Endodermal cell (in vitro differentiated cells): ENCODE data around the gene SOX10. TPM values are rescaled to one million over a fixed set of nuclear protein-coding genes. Genes with fewer than 3 reads are reported as not detected.

Source experiments
- DNase-seq: peaks from one replicate; pipeline ENCODE4 v3.0.0-alpha.2; 2017
- H3K27ac ChIP-seq: 2 replicates; pipeline ENCODE4 v1.5.1; 2013; ENCODE audit warnings: mild to moderate bottlenecking, low read depth, low read length, moderate library complexity
- H3K27me3 ChIP-seq: 2 replicates; pipeline ENCODE4 v1.6.1; 2013; ENCODE audit warnings: mild to moderate bottlenecking, low read length, moderate library complexity; ENCODE audit not compliant: insufficient read depth, control insufficient read depth, poor library complexity, severe bottlenecking
- H3K36me3 ChIP-seq: 2 replicates; pipeline ENCODE4 v1.7.0; 2013; ENCODE audit warnings: mild to moderate bottlenecking, low read length, moderate library complexity; ENCODE audit not compliant: control insufficient read depth, insufficient read depth
- H3K4me1 ChIP-seq: one replicate; pipeline ENCODE4 v1.7.0; 2013; ENCODE audit warnings: low read length; ENCODE audit not compliant: control insufficient read depth, insufficient read depth
- H3K4me3 ChIP-seq: 2 replicates; pipeline ENCODE4 v1.5.1; 2013; ENCODE audit warnings: mild to moderate bottlenecking, low read length, moderate library complexity
- H3K9ac ChIP-seq: 2 replicates; pipeline ENCODE4 v1.6.1; 2013; ENCODE audit warnings: mild to moderate bottlenecking, low read length, moderate library complexity; ENCODE audit not compliant: poor library complexity, severe bottlenecking; ENCODE audit errors: extremely low read depth
- H3K9me3 ChIP-seq: 2 replicates; pipeline ENCODE4 v1.6.1; 2013; ENCODE audit warnings: mild to moderate bottlenecking, low read length, moderate library complexity; ENCODE audit not compliant: control insufficient read depth
- H3K27ac Mint-ChIP-seq: 2 replicates; pipeline ENCODE4 v1.8.0; 2020; ENCODE audit warnings: mixed read lengths
- H3K27me3 Mint-ChIP-seq: 2 replicates; pipeline ENCODE4 v1.8.0; 2021; ENCODE audit warnings: mild to moderate bottlenecking, mixed read lengths; ENCODE audit not compliant: insufficient read depth
- H3K36me3 Mint-ChIP-seq: 2 replicates; pipeline ENCODE4 v1.8.0; 2020; ENCODE audit warnings: low read depth, mixed read lengths
- H3K4me1 Mint-ChIP-seq: 2 replicates; pipeline ENCODE4 v1.8.0; 2020; ENCODE audit warnings: mixed read lengths
- H3K4me3 Mint-ChIP-seq: 2 replicates; pipeline ENCODE4 v1.8.0; 2020; ENCODE audit warnings: mild to moderate bottlenecking, moderate library complexity, mixed read lengths
- H3K9me3 Mint-ChIP-seq: 2 replicates; pipeline ENCODE4 v1.8.0; 2020; ENCODE audit warnings: mild to moderate bottlenecking, mixed read lengths
- WGBS, 2 experiments: methylation state at CpG; one replicate each; pipeline versions ENCODE4 v1.1.5 to v1.1.7; 2013; ENCODE audit warnings: missing lambda C conversion rate in 2 of 2, mixed read lengths in 1 of 2; ENCODE audit not compliant: insufficient coverage in 1 of 2, insufficient read length in 1 of 2; 5-methylcytosine and 5-hydroxymethylcytosine counted together
- total RNA-seq, 2 donors: library from RNA; stranded (reverse); fragmentation: NEBNext Ultra II Directional in 1 of 2; extraction: Animal tissue kit (Norgen Biotek cat#: 25700) in 1 of 2; gene quantifications; 2 replicates in 1 of 2; 3 replicates in 1 of 2; pipeline ENCODE4 v1.2.1, GENCODE V29; 2021
- TF ChIP-seq, protein P1 (sequence below): fragments of 200-600 bp; sonication (generic); conservative IDR thresholded peaks from 2 replicates; pipeline ENCODE4 v1.5.0; 2021; ENCODE audit warnings: antibody characterized with exemption, mild to moderate bottlenecking

The SOX10 gene
- total RNA-seq, 2 donors from 2014 or later = 11.2 to 13.4 TPM

DNA sequence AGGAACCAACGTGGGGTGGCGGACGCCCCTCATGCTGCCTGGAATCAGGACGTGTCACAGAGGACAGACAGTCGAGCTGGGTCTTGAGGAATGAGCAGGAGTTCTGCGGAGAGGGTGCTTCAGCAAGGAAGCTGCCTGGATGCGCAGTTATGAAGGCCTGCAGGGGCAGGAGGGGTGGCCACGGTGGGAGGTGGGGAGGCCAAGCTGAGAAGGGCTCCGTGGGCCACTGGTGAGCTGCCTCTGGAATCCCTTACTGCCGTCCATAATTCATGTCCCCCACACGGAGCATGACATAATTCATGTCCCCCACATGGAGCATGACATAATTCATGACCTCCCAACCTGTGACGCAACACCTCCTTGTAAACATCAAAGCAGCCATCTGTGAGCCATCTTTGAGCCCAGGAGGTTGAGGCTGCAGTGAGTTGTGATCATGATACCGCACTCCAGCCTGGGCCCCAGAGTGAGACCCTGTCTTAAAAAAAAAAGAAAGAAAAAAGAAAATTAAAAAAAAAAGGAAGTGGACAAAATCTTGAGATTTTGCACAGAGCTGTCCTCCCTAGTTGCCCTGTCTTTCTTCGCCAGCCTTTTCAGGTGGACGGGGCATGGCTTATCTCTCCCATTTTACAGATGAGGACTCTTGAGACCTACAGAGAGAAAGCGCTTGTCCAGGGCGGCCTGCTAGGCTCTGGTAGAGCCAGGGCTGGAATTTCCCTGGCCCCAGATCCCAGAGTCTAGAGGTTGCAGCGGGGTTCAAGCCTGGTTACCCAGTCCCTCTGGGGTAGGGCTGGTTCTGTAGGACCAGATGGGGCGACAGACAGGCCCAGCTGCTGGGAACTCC, 48.5 kb upstream of the SOX10 start:
- Histone ChIP-seq H3K36me3 (no peaks in the 10 kb centered on the region), H3K9me3 (no peaks in the 10 kb centered on the region), H3K4me3 (no peak overlapping the region), H3K4me1 (no peaks in the 10 kb centered on the region), H3K9ac (no peak overlapping the region), H3K27me3 (no peaks in the 10 kb centered on the region), H3K27ac (no peak overlapping the region)
- Mint-ChIP-seq H3K27me3 (peaks cover 2% of the 10 kb centered on the region), H3K4me1 (peaks cover 24% of the 10 kb centered on the region), H3K36me3 (no peaks in the 10 kb centered on the region), H3K4me3 (no peak overlapping the region), H3K27ac (no peak overlapping the region), H3K9me3 (peaks cover 3% of the 10 kb centered on the region)
- DNase-seq = no peak
- TF ChIP-seq, protein P1, sequence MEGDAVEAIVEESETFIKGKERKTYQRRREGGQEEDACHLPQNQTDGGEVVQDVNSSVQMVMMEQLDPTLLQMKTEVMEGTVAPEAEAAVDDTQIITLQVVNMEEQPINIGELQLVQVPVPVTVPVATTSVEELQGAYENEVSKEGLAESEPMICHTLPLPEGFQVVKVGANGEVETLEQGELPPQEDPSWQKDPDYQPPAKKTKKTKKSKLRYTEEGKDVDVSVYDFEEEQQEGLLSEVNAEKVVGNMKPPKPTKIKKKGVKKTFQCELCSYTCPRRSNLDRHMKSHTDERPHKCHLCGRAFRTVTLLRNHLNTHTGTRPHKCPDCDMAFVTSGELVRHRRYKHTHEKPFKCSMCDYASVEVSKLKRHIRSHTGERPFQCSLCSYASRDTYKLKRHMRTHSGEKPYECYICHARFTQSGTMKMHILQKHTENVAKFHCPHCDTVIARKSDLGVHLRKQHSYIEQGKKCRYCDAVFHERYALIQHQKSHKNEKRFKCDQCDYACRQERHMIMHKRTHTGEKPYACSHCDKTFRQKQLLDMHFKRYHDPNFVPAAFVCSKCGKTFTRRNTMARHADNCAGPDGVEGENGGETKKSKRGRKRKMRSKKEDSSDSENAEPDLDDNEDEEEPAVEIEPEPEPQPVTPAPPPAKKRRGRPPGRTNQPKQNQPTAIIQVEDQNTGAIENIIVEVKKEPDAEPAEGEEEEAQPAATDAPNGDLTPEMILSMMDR = no peak
- WGBS, 2 experiments = 95 to 98% methylated on average over 16 to 19 of the region's 19 CpGs

DNA sequence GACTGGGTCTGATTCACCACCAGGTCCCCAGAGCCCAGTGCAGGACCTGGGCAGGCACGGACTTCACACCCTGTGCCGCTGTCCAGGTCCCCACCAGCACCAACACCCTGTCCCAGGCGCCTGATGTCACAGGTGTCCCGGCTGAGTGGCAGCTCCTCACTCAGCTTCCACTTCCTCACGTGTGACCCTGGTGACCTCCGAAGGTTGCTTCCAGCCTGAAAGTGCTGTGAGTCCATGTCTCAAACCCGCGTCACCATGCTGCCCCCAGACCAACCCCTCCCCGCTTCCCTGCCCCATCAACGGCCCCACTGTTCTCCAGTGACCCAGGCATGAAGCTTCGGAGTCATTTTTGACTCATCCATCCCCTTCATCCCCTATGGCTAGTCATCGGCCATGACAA, 47.1 kb upstream of the SOX10 start:
- 91 to 93% methylated on average over 11 to 12 of the region's 12 CpGs for WGBS, 2 experiments
- Histone ChIP-seq H3K9ac (no peak overlapping the region), H3K27me3 (no peaks in the 10 kb centered on the region), H3K27ac (no peak overlapping the region), H3K4me1 (no peaks in the 10 kb centered on the region), H3K36me3 (no peaks in the 10 kb centered on the region), H3K9me3 (no peaks in the 10 kb centered on the region), H3K4me3 (no peak overlapping the region)
- DNase-seq = peak; percentile 38
- no peak overlapping the region for H3K4me3 Mint-ChIP-seq
- TF ChIP-seq, protein P1 = no peak
- H3K27ac Mint-ChIP-seq = no peak overlapping the region
- H3K36me3 Mint-ChIP-seq = no peaks in the 10 kb centered on the region
- H3K4me1 Mint-ChIP-seq = peaks cover 25% of the 10 kb centered on the region
- peaks cover 2% of the 10 kb centered on the region for H3K27me3 Mint-ChIP-seq
- peaks cover 3% of the 10 kb centered on the region for H3K9me3 Mint-ChIP-seq

DNA sequence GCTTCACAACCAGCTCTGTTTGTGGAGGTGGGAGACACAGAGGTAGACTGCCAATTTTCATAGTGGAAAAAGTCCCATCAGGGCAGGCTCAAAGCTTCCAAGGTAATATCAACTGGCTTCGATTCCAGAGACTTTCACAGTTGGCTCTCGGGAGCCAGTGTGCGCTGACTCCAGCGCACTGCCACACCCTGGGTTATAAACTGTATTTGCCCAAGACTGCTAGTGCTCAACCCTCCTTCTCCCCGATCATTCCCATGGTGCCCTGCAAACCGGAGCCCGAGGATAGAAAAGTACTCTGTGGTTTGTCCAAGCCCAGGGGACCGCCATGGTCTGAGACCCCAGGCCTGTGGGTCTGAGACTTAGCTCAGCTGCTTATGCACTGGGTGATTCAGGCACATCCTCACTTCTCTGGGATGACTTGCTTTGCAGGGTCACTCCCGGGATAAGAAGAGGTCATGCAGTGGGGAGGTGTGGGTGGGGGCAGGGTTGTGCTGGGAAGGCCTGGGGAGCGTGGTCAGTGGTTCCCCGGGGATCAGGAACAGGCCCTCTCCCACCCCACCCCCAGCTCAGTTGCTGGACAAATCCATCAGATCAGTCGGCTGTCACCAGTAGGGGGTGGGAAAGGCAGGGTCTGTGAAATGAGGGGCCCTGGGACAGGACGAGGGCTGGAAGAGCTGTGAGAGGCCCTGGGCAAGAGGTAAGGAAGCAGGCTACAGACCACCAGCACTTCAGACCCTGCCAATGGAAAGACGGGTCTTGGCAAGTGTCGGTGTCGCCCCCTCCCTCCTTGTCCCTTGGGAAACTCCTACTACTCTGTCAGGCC, 46.2 kb upstream of the SOX10 start:
- Histone ChIP-seq H3K36me3 (no peaks in the 10 kb centered on the region), H3K4me3 (no peak overlapping the region), H3K27me3 (no peaks in the 10 kb centered on the region), H3K9ac (no peak overlapping the region), H3K27ac (no peak overlapping the region), H3K9me3 (no peaks in the 10 kb centered on the region), H3K4me1 (no peaks in the 10 kb centered on the region)
- Mint-ChIP-seq H3K27me3 (peaks cover 2% of the 10 kb centered on the region), H3K9me3 (peaks cover 3% of the 10 kb centered on the region), H3K4me3 (no peak overlapping the region), H3K36me3 (no peaks in the 10 kb centered on the region), H3K4me1 (peaks cover 25% of the 10 kb centered on the region), H3K27ac (no peak overlapping the region)
- TF ChIP-seq, protein P1 = peak; percentile 49
- DNase-seq = peak; percentile 74
- 84 to 92% methylated on average over 10 to 14 of the region's 16 CpGs for WGBS, 2 experiments
